ENCODE measurements around the gene RNU1-1. TPM values are rescaled to one million over a fixed set of nuclear protein-coding genes. Genes with fewer than 3 reads are reported as not detected.

The RNU1-1 gene
- total and polyA plus RNA-seq, 10 of the 15 experiments (the other 5 are each of a cell fraction or from before 2014, with no cell fraction given): under 0.01 to 20,946 (median 4.7) TPM; not detected in 2

GRCh38 chr1:16513412-16514106 is 526 bp downstream of the RNU1-1 start (continued):
- TF ChIP-seq, protein P1, sequence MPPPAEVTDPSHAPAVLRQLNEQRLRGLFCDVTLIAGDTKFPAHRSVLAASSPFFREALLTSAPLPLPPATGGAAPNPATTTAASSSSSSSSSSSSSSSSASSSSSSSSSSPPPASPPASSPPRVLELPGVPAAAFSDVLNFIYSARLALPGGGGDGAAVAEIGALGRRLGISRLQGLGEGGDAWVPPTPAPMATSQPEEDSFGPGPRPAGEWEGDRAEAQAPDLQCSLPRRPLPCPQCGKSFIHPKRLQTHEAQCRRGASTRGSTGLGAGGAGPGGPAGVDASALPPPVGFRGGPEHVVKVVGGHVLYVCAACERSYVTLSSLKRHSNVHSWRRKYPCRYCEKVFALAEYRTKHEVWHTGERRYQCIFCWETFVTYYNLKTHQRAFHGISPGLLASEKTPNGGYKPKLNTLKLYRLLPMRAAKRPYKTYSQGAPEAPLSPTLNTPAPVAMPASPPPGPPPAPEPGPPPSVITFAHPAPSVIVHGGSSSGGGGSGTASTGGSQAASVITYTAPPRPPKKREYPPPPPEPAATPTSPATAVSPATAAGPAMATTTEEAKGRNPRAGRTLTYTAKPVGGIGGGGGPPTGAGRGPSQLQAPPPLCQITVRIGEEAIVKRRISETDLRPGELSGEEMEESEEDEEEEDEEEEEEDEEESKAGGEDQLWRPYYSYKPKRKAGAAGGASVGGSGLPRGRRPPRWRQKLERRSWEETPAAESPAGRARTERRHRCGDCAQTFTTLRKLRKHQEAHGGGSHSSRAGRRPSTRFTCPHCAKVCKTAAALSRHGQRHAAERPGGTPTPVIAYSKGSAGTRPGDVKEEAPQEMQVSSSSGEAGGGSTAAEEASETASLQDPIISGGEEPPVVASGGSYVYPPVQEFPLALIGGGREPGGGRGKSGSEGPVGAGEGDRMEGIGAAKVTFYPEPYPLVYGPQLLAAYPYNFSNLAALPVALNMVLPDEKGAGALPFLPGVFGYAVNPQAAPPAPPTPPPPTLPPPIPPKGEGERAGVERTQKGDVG (CRISPR knock-in tag; IDR thresholded peaks at IDR 0.05): peak; percentile 92
- TF ChIP-seq JUNB (IDR thresholded peaks at IDR 0.05): peak; percentile 45
- peak; percentile 83 for TF ChIP-seq NFIC (IDR thresholded peaks at IDR 0.05; ENCODE audit: low read depth, low read length)
- TF ChIP-seq CBX5 (IDR thresholded peaks at IDR 0.05; ENCODE audit: low read depth): peak; percentile 92
- TF ChIP-seq IRF4 (IDR thresholded peaks at IDR 0.05; ENCODE audit: low read depth, low read length): peak; percentile 30; the same call in 1 of the 2 replicates
- peak; percentile 91; the same call in 1 of the 2 replicates for TF ChIP-seq TARDBP (IDR thresholded peaks at IDR 0.05; ENCODE audit: borderline replicate concordance)
- peak; percentile 80; the same call in 1 of the 2 replicates for TF ChIP-seq FOXM1 (IDR thresholded peaks at IDR 0.05; ENCODE audit: low read depth, low read length)
- TF ChIP-seq CEBPB (IDR thresholded peaks at IDR 0.05; ENCODE audit: borderline replicate concordance in 1 of 2, low read depth in 2 of 2, low read length in 2 of 2): peak in 1 of 2 experiments; percentile 89; a peak in 1 of 4 replicates
- TF ChIP-seq ZBED1 (IDR thresholded peaks at IDR 0.05; ENCODE audit: borderline replicate concordance): peak; percentile 100
- TF ChIP-seq ETV6 (conservative IDR thresholded peaks at IDR 0.05 in 1 of 2, IDR thresholded peaks at IDR 0.05 in 1 of 2; ENCODE audit: borderline replicate concordance in 1 of 2, low read depth in 1 of 2): peak in 1 of 2 experiments; percentile 59; a peak in 1 of 4 replicates
- TF ChIP-seq PML (IDR thresholded peaks at IDR 0.05; ENCODE audit: low read length): peak; percentile 100
- peak; percentile 95 for TF ChIP-seq POLR2AphosphoS5 (IDR thresholded peaks at IDR 0.05; ENCODE audit: low read length)
- peak; percentile 99 for TF ChIP-seq BACH1 (IDR thresholded peaks at IDR 0.05; ENCODE audit: borderline replicate concordance)
- peak; percentile 52 for TF ChIP-seq NFYB (IDR thresholded peaks at IDR 0.05; ENCODE audit: insufficient read depth, low read depth, low read length)
- 0 out of 4 replicates have a peak, but pooled peaks of 1 of the 2 experiments have one; percentile 13 for TF ChIP-seq BHLHE40 (IDR thresholded peaks at IDR 0.05; ENCODE audit: borderline replicate concordance in 1 of 2, low read depth in 2 of 2, low read length in 1 of 2)
- peak; percentile 71; the same call in 1 of the 2 replicates for TF ChIP-seq PAX5 (IDR thresholded peaks at IDR 0.05; ENCODE audit: borderline replicate concordance, low read depth, low read length)
- TF ChIP-seq, protein P2, sequence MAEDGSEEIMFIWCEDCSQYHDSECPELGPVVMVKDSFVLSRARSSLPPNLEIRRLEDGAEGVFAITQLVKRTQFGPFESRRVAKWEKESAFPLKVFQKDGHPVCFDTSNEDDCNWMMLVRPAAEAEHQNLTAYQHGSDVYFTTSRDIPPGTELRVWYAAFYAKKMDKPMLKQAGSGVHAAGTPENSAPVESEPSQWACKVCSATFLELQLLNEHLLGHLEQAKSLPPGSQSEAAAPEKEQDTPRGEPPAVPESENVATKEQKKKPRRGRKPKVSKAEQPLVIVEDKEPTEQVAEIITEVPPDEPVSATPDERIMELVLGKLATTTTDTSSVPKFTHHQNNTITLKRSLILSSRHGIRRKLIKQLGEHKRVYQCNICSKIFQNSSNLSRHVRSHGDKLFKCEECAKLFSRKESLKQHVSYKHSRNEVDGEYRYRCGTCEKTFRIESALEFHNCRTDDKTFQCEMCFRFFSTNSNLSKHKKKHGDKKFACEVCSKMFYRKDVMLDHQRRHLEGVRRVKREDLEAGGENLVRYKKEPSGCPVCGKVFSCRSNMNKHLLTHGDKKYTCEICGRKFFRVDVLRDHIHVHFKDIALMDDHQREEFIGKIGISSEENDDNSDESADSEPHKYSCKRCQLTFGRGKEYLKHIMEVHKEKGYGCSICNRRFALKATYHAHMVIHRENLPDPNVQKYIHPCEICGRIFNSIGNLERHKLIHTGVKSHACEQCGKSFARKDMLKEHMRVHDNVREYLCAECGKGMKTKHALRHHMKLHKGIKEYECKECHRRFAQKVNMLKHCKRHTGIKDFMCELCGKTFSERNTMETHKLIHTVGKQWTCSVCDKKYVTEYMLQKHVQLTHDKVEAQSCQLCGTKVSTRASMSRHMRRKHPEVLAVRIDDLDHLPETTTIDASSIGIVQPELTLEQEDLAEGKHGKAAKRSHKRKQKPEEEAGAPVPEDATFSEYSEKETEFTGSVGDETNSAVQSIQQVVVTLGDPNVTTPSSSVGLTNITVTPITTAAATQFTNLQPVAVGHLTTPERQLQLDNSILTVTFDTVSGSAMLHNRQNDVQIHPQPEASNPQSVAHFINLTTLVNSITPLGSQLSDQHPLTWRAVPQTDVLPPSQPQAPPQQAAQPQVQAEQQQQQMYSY (CRISPR knock-in tag; IDR thresholded peaks at IDR 0.05): peak; percentile 97
- peak; percentile 48 for TF ChIP-seq SP1 (IDR thresholded peaks at IDR 0.05; ENCODE audit: low read depth, low read length)
- TF ChIP-seq NBN (IDR thresholded peaks at IDR 0.05): peak; percentile 78; the same call in 1 of the 2 replicates

All from GM12878 (cell line).